Astrocyte (in vitro differentiated cells and primary cell): ENCODE results near the gene INTS12.
"Not testable (repeated sequence)": the region's sequence is repeated elsewhere in the genome, so short reads cannot be mapped to it uniquely, and the experiment has no call there.

ENCODE experiments used
- EZH2 ChIP-seq: IDR thresholded peaks from 2 replicates; pipeline ENCODE4 v1.6.1; 2012; ENCODE audit warnings: mild to moderate bottlenecking, low read length, inconsistent platforms; ENCODE audit not compliant: insufficient read depth
- TF ChIP-seq, protein P1 (sequence below): IDR thresholded peaks from 2 replicates; pipeline ENCODE4 v1.5.1; 2011; ENCODE audit warnings: low read depth, mild to moderate bottlenecking, inconsistent platforms, low read length, moderate library complexity; ENCODE audit not compliant: insufficient read depth

DNA sequence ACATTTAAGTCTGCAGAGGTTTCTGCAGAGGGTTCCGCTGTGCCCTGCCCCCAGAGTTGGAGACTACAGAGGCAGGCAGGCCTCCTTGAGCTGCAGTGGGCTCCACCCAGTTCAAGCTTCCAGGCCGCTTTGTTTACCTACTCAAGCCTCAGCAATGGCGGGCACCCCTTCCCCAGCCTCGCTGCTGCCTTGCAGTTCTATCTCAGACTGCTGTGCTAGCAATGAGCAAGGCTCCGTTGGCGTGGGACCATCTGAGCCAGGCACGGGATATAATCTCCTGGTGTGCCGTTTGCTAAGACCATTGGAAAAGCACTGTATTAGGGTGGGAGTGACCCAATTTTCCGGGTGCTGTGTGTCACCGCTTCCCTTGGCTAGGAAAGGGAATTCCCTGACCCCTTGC is 26.7 kb upstream of the INTS12 start:
- TF ChIP-seq, protein P1, sequence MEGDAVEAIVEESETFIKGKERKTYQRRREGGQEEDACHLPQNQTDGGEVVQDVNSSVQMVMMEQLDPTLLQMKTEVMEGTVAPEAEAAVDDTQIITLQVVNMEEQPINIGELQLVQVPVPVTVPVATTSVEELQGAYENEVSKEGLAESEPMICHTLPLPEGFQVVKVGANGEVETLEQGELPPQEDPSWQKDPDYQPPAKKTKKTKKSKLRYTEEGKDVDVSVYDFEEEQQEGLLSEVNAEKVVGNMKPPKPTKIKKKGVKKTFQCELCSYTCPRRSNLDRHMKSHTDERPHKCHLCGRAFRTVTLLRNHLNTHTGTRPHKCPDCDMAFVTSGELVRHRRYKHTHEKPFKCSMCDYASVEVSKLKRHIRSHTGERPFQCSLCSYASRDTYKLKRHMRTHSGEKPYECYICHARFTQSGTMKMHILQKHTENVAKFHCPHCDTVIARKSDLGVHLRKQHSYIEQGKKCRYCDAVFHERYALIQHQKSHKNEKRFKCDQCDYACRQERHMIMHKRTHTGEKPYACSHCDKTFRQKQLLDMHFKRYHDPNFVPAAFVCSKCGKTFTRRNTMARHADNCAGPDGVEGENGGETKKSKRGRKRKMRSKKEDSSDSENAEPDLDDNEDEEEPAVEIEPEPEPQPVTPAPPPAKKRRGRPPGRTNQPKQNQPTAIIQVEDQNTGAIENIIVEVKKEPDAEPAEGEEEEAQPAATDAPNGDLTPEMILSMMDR = not testable (repeated sequence)
- TF ChIP-seq EZH2 = not testable (repeated sequence)
